SK-N-SH treated with all-trans-retinoic acid at 6 μM for 48 hours (cell line): ENCODE measurements around the gene HDAC5.
"Not testable (repeated sequence)": the region's sequence is repeated elsewhere in the genome, so short reads cannot be mapped to it uniquely, and the experiment has no call there.

Experiments used
- ATAC-seq: fragments of 200-7000 bp; cut with Tn5 transposase; 3 replicates; pipeline ENCODE4 v1.9.1; 2020; ENCODE audit warnings: mild to moderate bottlenecking, moderate library complexity
- BACH2 ChIP-seq: fragments of 250-450 bp; sonication (Bioruptor Pico); IDR thresholded peaks from 2 replicates; pipeline ENCODE4 v1.9.0; 2021; ENCODE audit warnings: mild to moderate bottlenecking, borderline replicate concordance
- CSDC2 ChIP-seq: fragments of 250-450 bp; sonication (Bioruptor Pico); IDR thresholded peaks from 2 replicates; pipeline ENCODE4 v1.5.0; 2020; ENCODE audit warnings: mild to moderate bottlenecking, moderate library complexity
- ESRRG ChIP-seq: fragments of 250-450 bp; sonication (Bioruptor Pico); IDR thresholded peaks from 2 replicates; pipeline ENCODE4 v1.6.1; 2021; ENCODE audit warnings: mild to moderate bottlenecking
- GLIS3 ChIP-seq: fragments of 250-450 bp; sonication (Bioruptor Pico); IDR thresholded peaks from 2 replicates; pipeline ENCODE4 v1.5.0; 2020; ENCODE audit warnings: mild to moderate bottlenecking, moderate library complexity
- ISL1 ChIP-seq: fragments of 250-450 bp; sonication (Bioruptor Pico); IDR thresholded peaks from 2 replicates; pipeline ENCODE4 v2.1.2; 2022; ENCODE audit warnings: mild to moderate bottlenecking, moderate library complexity
- PPARA ChIP-seq: fragments of 250-450 bp; sonication (Bioruptor Pico); IDR thresholded peaks from 2 replicates; pipeline ENCODE4 v1.5.0; 2020; ENCODE audit warnings: mild to moderate bottlenecking, borderline replicate concordance
- RARB ChIP-seq: fragments of 250-450 bp; sonication (Bioruptor Pico); IDR thresholded peaks from 2 replicates; pipeline ENCODE4 v1.8.0; 2021; ENCODE audit warnings: mild to moderate bottlenecking, moderate library complexity
- SNAI2 ChIP-seq: fragments of 250-450 bp; sonication (Bioruptor Pico); IDR thresholded peaks from 2 replicates; pipeline ENCODE4 v1.5.0; 2020; ENCODE audit warnings: mild to moderate bottlenecking, moderate library complexity
- TCF4 ChIP-seq: fragments of 250-450 bp; sonication (Bioruptor Pico); IDR thresholded peaks from 2 replicates; pipeline ENCODE4 v1.8.0; 2021; ENCODE audit warnings: mild to moderate bottlenecking, moderate library complexity, borderline replicate concordance
- TOX ChIP-seq: fragments of 250-450 bp; sonication (Bioruptor Pico); IDR thresholded peaks from 2 replicates; pipeline ENCODE4 v1.8.0; 2021; ENCODE audit warnings: mild to moderate bottlenecking, moderate library complexity, borderline replicate concordance
- ZC3H10 ChIP-seq: fragments of 250-450 bp; sonication (Bioruptor Pico); IDR thresholded peaks from 2 replicates; pipeline ENCODE4 v1.5.1; 2021; ENCODE audit warnings: mild to moderate bottlenecking, moderate library complexity
- ZFP30 ChIP-seq: fragments of 450-650 bp; formaldehyde crosslinking; IDR thresholded peaks from 2 replicates; pipeline ENCODE4 v1.5.0; 2022; ENCODE audit warnings: mild to moderate bottlenecking, moderate library complexity
- ZNF565 ChIP-seq: fragments of 450-650 bp; formaldehyde crosslinking; conservative IDR thresholded peaks from 2 replicates; pipeline ENCODE4 v1.5.0; 2020; ENCODE audit warnings: low read depth, mild to moderate bottlenecking, moderate library complexity
- ZNF70 ChIP-seq: fragments of 450-650 bp; formaldehyde crosslinking; IDR thresholded peaks from 2 replicates; pipeline ENCODE4 v1.5.0; 2020; ENCODE audit warnings: mild to moderate bottlenecking, moderate library complexity
- TF ChIP-seq, protein P1 (sequence below): fragments of 250-450 bp; sonication (Bioruptor Pico); IDR thresholded peaks from 2 replicates; pipeline ENCODE4 v1.5.1; 2020; ENCODE audit warnings: low read depth, mild to moderate bottlenecking, moderate library complexity
- TF ChIP-seq, protein P2 (sequence below): fragments of 250-450 bp; sonication (Bioruptor Pico); IDR thresholded peaks from 2 replicates; pipeline ENCODE4 v1.5.1; 2021; ENCODE audit warnings: mild to moderate bottlenecking, moderate library complexity

Gene HDAC5

DNA sequence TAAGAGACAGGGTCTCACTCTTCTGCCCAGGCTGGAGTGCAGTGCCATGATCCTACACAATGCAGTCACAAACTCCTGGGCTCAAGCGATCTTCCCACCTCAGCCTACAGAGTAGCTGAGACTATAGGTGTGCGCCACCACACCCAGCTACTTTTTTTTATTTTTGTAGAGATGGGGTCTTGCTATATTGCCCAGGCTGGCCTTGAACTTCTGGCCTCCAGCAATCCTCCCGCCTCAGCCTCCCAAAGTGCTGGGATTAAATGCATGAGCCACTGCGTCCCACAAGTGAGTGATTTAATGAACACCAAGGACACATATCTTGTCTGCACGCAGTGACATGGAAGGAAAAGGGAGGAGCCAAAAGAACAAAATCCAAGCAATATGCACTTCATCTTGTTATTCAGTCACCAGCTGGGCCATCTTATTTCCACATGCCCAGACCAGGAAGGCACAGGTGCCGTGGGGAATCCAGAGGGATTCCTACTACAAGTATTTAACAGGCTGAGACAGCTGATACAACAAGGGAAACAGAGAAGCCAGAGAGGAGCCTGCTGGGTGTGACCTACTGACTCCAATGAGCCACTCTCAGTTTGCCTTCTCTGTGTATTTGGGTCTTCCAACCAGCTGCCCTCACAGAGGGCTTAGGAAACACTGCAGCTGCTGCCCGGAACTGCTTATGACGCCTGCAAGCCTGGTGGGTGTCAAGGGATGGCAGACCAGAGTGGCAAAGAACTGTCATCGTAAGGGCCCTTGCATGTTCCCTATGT, 74.0 kb downstream of the HDAC5 start:
- TF ChIP-seq ZNF565, result no peak
- TF ChIP-seq, protein P1, sequence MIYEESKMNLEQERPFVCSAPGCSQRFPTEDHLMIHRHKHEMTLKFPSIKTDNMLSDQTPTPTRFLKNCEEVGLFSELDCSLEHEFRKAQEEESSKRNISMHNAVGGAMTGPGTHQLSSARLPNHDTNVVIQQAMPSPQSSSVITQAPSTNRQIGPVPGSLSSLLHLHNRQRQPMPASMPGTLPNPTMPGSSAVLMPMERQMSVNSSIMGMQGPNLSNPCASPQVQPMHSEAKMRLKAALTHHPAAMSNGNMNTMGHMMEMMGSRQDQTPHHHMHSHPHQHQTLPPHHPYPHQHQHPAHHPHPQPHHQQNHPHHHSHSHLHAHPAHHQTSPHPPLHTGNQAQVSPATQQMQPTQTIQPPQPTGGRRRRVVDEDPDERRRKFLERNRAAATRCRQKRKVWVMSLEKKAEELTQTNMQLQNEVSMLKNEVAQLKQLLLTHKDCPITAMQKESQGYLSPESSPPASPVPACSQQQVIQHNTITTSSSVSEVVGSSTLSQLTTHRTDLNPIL (CRISPR knock-in tag), result no peak
- TF ChIP-seq GLIS3 (CRISPR knock-in tag), result no peak
- TF ChIP-seq, protein P2, sequence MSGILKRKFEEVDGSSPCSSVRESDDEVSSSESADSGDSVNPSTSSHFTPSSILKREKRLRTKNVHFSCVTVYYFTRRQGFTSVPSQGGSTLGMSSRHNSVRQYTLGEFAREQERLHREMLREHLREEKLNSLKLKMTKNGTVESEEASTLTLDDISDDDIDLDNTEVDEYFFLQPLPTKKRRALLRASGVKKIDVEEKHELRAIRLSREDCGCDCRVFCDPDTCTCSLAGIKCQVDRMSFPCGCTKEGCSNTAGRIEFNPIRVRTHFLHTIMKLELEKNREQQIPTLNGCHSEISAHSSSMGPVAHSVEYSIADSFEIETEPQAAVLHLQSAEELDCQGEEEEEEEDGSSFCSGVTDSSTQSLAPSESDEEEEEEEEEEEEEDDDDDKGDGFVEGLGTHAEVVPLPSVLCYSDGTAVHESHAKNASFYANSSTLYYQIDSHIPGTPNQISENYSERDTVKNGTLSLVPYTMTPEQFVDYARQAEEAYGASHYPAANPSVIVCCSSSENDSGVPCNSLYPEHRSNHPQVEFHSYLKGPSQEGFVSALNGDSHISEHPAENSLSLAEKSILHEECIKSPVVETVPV, result no peak
- no peak for TF ChIP-seq ESRRG
- no peak for TF ChIP-seq ZFP30
- no peak for TF ChIP-seq ZC3H10
- no peak for ATAC-seq

DNA sequence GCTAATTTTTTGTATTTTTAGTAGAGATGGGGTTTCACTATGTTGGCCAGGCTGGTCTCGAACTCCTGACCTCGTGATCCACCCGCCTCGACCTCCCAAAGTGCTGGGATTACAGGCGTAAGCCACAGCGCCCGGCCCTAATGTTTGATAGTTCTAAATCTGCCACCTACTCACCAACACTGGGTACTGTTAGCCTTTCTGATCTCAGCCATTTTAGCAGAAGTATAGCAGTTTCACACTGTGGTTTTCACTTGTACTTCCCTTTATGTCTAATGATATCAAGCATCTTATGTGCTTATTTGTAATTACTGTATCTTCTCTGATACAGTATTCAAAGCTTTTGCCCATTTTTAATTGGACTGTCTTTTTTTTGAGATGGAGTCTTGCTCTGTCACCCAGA, 76.5 kb downstream of the HDAC5 start:
- ATAC-seq, result not testable (repeated sequence)

DNA sequence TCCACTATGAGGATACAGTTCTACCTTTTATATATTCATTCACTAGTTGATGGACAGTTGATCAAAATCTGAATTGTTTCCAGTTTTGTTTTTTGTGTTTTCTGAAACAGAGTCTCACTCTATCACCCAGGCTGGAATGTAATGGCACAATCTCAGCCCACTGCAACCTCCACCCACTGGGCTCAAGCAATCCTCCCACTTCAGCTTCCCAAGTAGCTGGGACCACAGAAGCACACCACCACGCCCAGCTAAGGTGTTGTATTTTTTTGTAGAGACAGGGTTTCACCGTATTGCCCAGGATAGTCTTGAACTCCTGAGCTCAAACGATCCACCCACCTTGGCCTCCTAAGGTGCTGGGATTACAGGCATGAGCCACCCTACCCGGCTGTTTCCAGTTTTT, 78.0 kb downstream of the HDAC5 start:
- no peak for ATAC-seq
- no peak for TF ChIP-seq ESRRG
- TF ChIP-seq, protein P1 (CRISPR knock-in tag), result no peak
- TF ChIP-seq CSDC2, result no peak

DNA sequence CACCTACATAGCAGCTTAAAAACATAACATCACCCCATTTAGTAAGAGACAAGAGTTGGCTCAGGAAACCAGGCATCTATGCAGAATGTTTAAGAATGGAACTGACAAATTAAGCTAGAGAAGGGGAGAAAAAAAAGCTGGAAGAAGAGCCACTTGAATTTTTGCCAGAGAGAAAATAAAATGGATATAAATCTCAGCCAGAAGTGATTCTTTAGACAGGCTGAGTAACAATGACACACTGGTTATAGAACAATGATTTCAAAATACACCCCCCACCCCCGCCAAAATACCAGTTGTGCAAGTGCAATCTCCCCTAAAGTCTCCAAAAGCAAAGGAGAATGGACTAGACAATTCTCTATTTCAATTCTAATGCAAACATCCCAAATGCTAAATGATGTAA, 79.4 kb downstream of the HDAC5 start:
- no peak for TF ChIP-seq TOX (CRISPR knock-in tag)
- TF ChIP-seq, protein P2, result no peak
- TF ChIP-seq, protein P1 (CRISPR knock-in tag), result no peak
- no peak; the same call in 2 of the 3 replicates for ATAC-seq

DNA sequence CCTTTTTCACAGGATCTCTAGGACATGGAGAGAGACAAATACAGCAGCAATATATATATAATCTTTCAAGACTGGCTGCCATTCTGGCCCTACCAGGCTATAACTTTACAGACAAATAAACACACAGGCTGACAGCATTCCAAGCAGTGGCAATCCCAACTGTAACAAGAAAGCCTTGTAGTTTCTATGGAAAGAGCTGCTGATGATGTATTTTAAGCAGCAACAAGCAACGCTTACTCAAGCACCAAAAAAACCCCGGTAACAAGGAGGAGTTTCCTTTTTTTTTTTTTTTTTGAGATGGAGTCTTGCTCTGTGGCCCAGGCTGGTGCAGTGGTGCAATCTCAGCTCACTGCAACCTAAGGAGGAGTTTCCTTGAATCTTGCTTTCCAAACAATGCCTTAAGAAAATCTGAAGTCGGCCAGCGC, 80.2 kb downstream of the HDAC5 start:
- TF ChIP-seq BACH2 (CRISPR knock-in tag) (no peak), RARB (CRISPR knock-in tag) (no peak), GLIS3 (CRISPR knock-in tag) (no peak), ZNF565 (no peak), ESRRG (no peak), CSDC2 (no peak), SNAI2 (no peak), ZNF70 (CRISPR knock-in tag) (no peak), PPARA (CRISPR knock-in tag) (no peak), TCF4 (no peak), ISL1 (CRISPR knock-in tag) (no peak)
- TF ChIP-seq, protein P1 (CRISPR knock-in tag), result no peak

More for the DNA sequence above, 80.2 kb downstream of the HDAC5 start:
- ATAC-seq, result no peak
